Measurements from ENCODE around the gene CRTC2.
"Not testable (repeated sequence)": the region's sequence is repeated elsewhere in the genome, so short reads cannot be mapped to it uniquely, and the experiment has no call there.

Gene CRTC2

DNA sequence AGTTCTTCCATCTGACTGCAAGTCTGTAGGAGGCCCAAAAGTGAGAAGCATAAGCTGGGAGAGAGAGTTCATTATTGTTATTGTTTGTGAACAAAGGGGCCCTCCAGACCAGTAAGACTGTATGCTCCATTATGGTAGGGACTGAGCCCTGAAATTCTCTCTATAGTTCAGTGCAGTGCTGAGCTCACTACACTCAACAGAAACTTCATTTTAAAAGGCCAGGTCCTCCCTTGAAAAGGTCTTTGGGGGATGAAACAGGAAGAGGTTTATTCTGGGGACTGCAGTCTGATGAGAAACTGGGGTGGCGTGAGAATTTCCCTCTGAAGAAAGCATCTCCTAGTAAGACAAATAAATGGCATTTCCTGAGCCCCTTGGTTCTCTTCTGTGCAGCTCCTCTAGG is 30.2 kb downstream of the CRTC2 start:
- DNase-seq (ENCODE audit: low spot score) = no peak

DNA sequence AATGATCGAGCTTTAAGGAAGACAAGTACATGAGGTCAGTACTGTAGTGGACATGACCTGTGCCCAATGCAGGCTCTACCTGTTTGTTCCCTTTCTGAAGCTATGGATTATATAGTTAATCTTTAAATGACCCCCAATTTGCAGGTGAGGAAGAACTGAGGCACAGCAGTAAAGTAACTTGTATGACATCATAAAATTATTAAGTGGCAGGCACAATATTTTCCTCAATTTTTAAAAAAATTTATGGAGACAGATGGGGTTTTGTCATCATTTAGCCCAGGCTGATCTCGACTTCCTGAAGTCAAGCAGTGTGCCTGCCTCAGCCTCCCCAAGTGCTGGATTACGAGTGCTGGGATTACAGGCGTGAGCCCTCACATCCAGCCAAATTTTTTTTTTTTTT is 32.0 kb downstream of the CRTC2 start:
- DNase-seq (ENCODE audit: low spot score) = no peak

DNA sequence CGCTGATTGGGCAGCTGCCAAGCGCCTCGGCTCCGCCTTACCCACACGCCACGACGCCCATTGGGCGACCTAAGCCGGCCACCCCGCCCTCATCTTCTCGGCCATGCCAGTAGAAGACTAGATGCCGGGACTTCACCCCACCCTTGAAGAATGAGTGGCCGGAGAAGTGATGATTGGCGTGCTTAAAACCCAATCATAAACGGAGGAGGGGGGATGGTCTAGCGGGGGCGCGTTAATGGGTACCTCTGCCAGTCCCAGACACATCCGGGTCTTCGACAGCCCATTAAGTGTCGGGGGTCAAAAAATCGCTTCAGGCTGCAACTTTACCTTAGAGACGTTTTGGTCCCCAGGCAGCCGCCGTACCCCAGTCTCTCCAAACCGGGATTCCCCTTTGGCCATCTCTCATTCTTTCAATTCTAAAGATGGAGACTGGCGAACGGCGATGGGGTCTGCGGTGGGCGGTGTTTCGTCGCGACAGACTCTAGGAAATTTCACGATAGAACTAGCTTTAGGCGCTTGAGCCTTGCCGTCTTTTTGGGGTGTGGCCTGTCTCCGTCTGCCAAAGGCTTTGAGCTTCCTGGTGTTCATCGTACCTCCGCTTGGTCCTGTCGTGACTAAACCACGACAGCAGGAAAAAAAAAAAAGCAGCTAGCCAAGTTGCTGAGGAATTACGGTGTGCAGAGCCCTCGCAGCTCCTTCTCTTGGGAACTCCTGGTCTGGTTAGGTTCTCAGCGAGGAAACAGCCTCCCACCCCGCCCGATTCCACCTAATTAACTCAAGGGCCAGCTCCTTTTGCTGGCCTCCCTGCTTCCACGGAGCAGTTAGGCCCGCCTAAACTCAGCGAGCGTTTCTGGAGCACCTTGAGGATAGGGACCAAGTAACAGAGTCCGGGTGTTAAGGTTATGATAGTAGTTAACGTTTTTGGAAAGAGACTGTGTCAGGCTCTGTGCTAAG is 35.2 kb downstream of the CRTC2 start, which contains the start of gene GATAD2B:
GATAD2B (minus strand) TSS at position 1 of the 954 bp plus-strand sequence. CDS start 94,625 bp downstream, outside the sequence.
- DNase-seq (ENCODE audit: low spot score) = peak; percentile 99

DNA sequence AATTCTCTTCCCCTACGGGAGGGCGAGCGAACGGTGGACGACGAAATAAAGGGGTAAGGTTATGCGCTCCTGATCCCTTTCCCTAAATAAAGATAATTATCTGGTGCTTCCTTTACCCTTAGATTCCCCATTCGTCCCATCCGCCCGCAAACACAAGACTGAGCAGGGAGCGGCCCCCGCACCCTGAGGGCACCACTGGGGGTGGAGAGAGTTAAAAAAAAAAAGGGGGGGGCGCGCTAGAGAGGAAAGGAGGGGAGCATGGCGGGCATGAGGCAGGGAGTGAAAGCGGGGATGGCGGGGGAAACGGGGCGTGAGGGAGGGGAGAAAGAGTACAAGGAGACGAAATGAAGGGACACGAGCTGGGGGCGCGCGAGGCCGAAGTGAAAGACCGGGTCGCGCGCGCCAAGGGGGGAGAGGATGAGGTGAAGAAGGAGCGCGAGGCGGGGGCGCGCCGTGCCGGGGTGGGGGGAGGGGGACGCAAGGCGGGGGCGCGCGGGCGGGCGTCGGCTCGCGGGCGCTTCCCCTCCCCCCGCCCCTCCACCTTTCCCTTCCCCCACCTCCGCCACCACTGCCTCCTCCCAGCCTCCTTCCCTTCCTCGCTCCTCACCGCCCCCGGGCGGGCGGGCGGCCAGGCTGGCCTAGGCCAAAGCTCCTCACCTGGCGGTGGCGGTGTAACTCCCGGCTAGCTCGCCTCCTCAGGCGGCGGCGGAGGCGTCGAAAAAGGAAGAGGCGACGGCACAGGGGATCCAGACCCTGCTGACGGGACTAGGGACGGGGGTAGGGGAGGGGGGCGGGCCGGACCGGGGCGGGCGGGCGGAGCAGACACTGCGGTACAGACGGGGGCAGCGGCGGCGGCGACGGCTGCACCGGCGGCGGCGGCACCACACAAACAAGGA is 36.1 kb downstream of the CRTC2 start:
- DNase-seq (ENCODE audit: low spot score) = no peak

DNA sequence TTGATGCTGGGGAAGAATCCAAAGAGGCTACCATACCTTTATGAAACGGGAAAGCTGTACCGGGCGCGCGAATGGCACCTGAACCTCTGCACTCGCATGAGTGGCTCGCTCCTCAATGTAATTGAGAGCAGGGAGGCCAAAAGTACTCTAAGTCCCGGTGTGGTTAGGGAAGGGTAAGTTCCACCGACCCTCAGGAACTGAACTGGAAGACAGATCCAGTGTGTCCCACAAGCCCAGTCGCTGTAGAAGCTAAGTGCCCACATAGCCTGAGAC is 36.7 kb downstream of the CRTC2 start:
- peak; percentile 5 for DNase-seq (ENCODE audit: low spot score)

DNA sequence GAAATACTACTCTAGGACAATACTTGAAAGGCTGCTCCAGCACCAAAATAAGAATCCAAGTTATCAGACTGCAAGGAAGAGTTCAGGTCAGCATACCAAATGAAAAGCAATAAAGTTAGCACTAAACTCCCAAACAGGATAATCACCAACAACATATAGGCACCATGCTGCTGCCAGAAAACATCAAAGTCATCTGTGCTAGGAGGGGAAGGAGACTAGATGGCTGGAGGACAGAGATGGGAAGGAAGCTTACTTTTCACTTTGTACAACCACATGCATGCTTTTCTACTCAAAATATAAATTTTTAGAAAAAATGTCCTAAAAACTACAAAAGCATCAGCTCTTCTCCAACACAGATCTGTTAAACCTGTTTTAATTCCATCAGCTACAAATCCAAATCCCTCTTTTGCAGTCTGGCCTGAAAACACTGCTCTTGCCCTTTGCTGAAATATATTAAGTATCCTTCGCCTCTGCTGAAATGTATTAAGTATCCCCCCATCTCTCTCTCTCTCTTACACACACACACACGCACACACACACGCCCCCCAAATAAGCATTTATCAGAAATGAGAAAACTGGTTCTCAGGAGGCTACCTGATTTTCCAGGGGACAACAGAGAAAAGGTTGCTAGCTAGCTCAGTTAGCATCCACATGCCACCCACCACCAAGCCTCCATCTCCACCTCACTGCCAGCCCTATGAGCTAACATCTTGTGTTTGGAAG is 37.2 kb downstream of the CRTC2 start:
- DNase-seq (ENCODE audit: low spot score) = no peak

DNA sequence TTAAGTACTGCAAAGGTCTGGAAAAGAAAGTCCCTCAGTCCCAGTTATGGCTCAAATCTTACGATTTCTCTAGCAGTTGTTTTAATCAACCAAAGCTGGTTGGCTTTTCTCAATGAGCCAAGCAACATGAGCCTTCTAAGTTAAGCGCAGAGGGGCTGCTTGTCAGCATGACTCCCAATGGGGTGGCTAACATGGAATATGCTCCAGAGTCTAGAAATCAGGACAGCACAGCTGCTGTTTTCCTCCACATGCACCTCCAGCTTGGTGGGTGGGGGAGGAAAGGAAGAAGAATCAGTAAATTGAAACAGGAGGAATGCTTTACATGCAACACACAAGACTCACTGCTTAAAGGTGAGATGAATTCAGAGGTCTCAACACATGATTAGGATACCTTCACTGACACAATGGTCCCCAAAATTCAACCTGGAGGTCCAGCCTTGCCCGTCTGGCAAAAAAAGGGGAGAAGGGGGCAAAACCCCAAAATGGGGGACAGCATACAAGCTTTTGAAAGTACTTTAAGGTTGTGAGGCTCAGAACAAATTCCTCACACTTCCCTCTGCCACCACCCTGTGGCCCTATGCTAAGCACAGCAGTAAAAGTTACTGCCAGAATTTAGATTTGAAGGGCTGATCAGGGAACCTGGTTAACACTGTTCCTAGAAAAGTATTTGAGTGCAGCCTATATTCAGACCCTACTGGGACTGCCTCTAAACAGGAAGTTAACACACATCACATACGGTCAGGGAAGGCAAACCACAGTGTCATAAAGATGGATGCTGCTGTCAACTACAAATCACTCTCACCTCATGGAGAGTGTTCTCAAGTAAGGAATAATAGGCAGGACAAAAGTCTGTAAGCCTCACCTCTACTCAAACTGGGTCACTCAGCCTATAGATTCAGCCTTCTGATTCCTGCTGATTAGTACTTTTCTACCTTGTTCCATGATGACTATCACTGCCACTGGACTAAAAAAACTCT is 38.2 kb downstream of the CRTC2 start:
- DNase-seq (ENCODE audit: low spot score) = peak; percentile 25

DNA sequence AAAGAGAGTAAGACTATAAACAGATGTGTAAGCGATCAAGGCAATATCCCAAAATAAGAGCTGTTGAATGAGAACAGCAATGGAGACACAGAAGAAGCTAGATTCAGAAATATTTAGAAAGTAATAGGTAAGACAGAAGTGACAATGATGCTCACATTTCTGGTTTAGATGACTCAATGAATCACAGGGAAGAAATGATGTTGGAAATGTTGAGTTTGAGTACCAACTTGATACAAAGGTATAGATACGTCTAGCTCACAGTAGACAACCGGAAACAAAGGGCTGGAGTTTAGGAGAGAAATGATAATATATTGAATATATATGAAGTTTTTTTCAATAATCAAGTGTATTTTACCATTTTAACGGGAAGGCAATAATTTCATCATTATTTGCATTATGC is 42.1 kb downstream of the CRTC2 start:
- no peak for DNase-seq (ENCODE audit: low spot score)

DNA sequence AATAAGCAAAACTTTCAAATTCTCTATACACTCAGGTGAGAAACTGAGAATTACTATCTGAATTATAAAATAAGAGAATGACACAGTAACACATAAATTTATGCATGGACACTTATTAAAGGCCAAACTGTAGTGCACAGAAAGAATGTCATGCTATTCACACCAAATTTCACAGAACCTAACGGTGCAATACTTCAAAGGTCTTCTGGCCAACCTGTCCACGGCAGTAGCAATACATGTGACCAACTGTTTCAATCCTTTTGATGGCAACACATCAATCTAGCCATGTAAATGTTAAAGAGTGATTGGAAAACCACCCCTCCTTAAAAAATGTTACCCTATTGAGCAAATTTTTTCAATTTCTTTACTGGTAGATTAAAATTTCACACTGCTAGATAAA is 46.1 kb downstream of the CRTC2 start:
- DNase-seq (ENCODE audit: low spot score) = no peak

DNA sequence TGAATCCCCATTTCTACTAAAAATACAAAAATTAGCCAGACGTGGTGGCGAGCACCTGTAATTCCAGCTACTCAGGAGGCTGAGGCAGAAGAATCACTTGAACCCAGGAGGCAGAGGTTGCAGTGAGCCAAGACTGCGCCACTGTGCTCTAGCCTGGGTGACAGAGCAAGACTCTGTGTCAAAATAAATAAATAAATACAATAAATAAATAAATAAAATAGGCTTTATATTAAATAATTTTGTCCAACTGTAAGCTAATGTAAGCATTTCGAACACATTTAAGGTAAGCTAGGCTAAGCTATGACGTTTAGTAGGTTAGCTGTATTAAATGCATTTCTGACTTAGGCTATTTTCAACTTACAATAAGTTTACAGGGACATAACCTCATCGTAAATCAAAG is 47.9 kb downstream of the CRTC2 start:
- DNase-seq (ENCODE audit: low spot score) = not testable (repeated sequence)

DNA sequence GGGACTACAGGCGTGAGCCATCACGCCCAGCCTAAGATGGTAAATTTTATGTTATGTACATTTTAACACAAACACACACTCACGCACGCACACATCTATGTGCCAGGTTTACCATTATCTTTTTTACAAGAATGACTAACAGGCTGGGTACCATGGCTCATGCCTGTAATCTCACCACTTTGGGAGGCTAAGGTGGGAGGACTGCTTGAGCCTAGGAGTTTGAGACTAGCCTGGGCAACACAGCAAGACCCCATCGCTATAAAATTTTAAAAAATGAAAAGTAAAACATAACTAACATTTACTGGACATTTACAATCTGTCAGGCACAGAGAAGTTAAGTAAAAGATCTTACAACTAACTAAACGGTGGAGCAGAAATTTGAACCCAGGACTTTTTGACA is 50.3 kb downstream of the CRTC2 start:
- no peak for DNase-seq (ENCODE audit: low spot score)

DNA sequence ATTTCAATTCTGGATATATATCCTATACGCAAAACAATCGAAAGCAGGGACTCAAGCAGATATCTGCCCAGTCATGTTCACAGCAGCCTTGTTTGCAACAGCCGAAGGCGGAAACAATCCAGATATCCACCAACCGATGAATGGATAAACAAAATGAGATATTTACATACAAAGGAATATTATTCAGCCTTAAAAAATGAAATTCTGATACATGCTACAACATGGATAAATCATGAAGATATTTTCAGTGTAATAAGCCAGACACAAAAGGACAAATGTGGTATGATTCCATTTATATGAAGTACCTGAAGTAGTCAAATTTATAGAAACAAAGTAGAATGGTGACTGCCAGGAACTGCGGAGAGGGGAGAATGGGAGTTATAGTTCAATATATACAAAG is 51.3 kb downstream of the CRTC2 start:
- DNase-seq (ENCODE audit: low spot score) = no peak

DNA sequence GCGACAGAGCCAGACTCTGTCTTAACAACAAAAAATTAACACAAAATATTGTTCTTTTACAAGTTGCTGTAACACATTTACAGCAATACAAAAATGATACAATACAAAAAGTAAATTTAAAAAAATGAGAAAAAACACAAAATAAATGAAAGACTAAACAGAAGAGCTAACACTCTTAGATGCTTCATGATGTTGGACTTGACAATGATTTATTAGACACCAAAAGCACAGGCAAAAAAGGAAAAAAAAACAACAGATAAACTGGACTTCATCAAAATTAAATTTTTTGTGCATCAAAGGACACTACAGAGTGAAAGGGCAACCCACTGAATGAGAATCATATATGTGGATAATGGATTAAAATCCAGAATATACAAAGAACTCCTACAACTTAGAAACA is 52.0 kb downstream of the CRTC2 start:
- DNase-seq (ENCODE audit: low spot score) = no peak

DNA sequence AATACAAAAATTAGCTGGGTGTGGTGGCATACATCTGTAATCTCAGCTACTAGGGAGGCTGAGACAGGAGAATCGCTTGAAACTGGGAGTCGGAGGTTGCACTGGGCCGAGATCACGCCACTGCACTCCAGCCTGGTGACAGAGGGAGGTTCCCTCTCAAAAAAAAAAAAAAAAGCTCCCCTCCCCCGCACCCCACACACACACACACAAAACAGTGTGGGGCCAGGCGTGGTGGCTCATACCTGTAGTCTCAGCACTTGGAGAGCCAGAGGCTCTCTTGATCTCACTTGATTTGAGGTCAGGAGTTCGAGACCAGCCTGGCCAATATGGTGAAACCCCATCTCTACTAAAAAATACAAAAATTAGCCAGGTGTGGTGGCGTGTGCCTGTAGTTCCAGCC is 52.5 kb downstream of the CRTC2 start:
- DNase-seq (ENCODE audit: low spot score) = not testable (repeated sequence)

DNA sequence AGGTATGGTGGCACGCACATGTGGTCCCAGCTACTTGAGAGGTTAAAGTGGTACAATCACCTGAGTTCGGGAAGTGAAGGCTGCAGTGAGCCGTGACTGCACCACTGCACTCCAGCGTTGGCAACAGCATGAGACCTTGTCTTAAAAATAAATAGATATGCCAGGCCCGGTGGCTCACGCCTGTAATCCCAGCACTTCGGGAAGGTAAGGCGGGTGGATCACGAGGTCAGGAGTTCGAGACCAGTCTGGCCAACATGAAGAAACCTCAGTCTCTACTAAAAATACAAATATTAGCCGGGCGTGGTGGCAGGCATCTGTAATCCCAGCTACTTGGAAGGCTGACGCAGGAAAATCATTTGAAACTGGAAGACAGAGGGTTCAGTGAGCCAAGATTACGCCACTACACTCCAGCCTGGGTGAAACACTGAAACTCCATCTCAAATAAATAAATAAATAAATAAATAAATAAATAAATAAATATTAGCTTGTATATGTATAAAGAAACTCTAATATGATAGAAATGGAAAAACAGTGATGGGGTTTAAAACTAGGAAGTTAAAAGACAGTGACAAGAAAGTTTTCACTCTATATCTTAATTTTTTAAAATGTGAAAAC is 54.5 kb downstream of the CRTC2 start:
- no peak for DNase-seq (ENCODE audit: low spot score)

DNA sequence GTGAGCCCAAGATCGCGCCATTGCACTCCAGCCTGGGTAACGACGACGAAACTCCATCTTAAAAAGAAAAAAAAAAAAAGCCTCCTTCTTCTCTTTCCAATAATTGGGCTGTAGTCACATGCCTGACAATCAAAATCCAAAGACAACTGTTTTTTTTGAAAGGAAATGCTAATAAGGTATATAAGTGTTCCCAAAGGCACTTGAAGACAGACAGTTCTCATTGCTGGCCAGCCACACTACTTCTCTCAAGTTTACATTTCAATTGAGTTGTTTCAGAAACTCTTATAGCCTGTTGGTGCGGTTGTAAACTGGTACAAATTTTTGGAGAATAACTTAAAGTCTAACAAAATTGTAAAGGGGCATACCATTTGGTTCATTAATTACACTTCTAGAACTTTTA is 58.9 kb downstream of the CRTC2 start:
- no peak for DNase-seq (ENCODE audit: low spot score)

Measured in AG08396 (cell line).